ENCODE measurements around the gene ATP2C2.

DNA sequence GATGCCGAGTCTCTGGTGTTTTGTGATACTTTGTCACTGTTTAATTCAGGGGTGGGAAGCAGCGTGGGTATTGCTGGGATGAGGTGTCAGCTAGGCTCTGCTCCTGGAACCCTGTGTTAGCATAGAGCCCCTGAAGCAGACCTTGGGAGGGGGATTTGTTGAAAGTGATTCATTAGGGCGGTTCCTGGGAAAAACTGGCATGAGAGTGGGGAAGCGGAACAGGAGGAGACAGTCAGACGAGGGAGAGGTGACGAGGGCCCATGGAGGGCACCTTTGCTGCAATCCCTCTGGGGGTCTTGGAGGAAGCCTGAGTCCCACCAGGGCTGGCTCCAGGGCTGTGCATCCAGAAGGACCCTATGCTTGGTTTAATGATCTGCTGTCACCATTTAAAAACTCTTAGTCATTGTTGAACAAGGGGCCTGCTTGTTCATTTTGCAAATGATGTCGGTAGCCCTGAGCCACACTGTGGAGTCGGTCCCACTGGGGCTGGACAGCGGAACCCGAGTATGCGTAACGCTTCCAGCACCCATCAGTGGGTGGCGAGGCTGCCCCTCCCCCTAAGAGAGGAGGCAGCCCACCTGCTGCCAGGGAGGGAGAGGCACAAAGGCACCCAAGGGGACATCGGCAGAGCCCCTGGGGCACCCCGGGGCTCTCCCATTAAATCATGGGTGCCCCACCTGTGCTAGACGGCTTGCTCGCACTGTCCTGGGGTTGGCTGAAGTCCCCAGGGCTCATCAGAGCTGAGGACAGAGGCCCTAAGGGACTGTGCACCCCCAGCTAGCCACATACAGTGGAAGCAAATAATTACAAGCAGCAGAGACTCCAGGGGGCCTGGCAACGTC is 38.3 kb upstream of the ATP2C2 start:
- no peak for TF ChIP-seq POLR2AphosphoS5 (IDR thresholded peaks at IDR 0.05; ENCODE audit: low read depth, low read length)
- TF ChIP-seq, protein P1, sequence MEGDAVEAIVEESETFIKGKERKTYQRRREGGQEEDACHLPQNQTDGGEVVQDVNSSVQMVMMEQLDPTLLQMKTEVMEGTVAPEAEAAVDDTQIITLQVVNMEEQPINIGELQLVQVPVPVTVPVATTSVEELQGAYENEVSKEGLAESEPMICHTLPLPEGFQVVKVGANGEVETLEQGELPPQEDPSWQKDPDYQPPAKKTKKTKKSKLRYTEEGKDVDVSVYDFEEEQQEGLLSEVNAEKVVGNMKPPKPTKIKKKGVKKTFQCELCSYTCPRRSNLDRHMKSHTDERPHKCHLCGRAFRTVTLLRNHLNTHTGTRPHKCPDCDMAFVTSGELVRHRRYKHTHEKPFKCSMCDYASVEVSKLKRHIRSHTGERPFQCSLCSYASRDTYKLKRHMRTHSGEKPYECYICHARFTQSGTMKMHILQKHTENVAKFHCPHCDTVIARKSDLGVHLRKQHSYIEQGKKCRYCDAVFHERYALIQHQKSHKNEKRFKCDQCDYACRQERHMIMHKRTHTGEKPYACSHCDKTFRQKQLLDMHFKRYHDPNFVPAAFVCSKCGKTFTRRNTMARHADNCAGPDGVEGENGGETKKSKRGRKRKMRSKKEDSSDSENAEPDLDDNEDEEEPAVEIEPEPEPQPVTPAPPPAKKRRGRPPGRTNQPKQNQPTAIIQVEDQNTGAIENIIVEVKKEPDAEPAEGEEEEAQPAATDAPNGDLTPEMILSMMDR (IDR thresholded peaks at IDR 0.05): no peak
- TF ChIP-seq TCF7L2 (IDR thresholded peaks at IDR 0.05; ENCODE audit: low read depth, low read length): no peak
- TF ChIP-seq SIN3A (IDR thresholded peaks at IDR 0.05; ENCODE audit: borderline replicate concordance, insufficient read depth, low read depth, low read length): no peak

All from Panc1 (cell line).